SKM-1 (cell line): ENCODE results near the gene RGS14.

ENCODE experiments used
- DNase-seq: peaks from one replicate; lab custom pipeline; 2025; ENCODE audit not compliant: unreplicated experiment; lab: John Stamatoyannopoulos, UW

The RGS14 gene

DNA sequence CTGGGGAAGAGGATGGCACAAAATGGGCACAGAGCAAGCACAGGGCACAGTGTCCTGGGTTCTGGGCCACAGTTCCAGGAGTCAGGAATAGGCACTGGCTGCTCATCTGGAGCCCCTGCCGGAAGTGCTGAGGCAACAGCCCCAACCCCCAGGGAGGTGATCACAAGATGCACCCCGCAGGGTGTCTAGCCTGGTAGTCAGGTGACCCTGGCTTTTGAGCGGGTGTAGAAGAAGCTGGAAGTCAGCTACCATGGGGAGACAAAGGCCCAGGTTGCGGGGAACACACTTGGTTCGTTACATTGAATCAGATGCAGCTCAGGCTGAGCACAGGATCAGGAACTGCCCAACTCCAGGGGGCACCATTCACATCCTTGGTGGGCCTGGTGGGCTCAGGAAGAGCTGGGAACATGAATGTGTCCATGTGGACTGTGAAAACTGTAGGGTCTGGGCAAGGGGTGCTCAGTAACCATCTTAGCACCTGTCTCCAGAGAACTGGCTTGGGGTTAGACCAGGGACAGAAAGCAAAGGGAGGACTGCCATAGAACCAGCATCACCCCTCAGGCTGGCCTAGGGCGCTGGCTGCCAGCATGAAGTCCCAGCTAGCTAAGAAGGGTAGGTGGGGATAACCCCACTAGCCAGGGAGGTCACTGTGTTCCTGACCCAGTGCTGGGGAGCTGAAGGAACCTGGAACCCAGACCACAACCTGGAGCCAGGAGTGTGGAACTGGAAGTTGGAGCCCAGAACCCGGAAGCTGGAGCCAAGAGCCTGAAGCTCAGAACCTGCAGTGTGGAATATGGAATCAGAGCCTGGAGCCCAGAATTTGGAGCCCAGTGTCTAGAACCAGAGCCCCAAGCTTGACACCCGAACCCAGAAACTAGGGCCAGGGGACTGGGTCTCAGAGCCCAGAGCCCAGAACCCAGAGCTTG is 20.4 kb downstream of the RGS14 start:
- DNase-seq: no peak

DNA sequence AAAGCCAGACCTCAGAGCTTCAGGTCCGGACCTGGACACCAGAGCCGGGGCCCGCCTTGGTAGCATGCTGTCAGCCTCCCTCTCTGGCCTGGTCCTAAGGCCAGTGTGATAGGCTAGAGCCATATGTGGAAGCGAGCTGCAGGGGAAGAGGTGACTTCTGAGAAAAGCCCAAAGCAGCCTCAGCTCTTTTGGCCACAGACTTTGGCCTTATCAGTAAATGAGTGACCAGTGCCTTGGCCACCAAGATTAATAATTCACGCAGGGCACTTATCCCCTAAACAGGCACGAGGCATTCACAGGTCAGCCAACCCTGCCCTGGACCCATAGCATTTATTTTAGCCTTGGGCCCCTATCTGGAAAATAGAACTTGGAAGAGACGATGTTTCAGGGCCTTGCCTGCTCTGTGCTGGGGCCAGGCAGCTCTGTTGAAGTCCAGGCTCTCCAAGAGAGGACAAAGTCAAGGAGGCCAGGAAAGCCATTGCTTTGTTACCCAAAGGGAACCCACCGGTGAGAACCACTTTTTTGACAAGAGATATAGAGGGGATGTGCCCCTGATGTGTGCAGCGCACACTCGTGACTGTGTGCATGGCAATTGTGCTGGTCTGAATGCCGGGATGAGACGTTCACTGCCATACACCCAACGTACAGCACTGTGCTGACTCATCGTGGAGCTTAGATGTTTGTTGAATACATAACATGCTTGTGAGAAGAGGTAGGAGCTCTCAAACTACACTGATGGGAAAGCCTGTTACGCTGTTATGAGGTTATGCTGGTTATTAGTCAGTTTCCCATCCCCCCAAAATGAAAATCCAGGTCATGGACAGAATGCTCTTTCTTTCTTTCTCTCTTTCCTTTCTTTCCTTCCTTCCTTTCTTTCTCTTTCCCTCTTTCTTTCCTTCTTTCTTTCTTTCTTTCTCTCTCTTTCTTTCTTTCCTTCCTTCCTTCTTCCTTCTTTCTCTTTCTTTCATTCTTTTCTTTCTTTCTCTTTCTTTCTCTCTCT is 21.5 kb downstream of the RGS14 start:
- DNase-seq: no peak

DNA sequence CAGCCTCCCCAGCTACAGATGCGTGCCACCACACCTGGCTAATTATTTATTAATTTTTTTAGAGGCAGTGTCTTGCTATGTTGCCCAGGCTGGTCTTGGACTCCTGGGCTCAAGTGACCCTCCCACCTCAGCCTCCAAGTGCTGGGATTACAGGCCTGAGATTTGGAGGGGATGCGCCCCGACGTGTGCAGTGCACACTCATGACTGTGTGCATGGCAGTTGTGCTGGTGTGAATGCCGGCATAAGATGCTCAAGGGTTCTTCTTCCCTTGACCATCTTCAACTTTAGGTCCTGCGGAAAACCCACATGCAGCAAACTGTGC is 23.0 kb downstream of the RGS14 start:
- no peak for DNase-seq

DNA sequence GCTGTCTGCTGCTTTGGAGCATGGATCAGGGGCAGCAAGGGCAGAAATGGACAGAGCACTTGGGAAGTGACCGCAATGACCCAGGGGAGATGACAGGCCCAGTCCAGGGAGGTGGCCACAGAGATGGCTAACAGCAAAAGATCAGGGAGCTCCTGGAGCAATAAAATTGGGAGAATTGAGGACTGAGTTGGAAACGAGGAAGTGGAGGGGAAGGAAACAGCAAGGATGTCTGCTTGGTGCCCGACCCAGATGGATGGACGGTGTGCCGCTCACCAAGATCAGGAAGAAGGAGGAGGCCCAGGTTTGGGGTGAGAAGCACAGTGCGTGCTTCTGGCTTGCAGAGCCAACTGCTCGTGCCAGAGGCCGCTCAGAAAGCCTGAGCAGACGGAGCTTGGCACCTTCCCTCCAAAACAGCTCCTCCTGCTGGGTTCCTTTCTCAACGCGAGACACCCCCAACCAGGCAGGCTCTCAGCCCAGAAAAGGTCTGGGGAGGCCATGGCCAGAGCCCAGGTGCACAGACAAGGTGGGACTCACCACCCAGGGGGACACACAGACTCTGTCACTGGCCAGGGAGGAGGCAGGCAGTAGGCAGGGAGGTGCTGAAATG is 24.8 kb downstream of the RGS14 start:
- no peak for DNase-seq

DNA sequence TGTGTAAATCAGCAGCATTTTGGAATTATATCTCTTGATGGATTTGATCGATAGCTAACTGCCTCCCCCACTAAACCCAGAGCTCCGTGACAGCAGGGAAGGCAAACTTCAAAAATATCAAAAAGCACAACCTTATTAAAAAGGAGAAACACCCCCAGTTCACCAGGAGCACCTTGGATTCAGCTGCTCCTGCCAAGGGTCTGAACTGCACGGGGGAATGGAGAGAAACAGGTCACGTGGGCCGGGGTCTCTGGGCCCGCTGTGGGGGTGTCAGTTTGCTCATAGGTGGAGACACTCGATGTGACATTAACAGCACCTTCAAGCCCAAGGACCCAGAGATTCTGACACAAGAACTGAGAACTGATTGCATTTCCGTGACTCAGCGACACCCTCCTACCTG is 25.5 kb downstream of the RGS14 start:
- no peak for DNase-seq

DNA sequence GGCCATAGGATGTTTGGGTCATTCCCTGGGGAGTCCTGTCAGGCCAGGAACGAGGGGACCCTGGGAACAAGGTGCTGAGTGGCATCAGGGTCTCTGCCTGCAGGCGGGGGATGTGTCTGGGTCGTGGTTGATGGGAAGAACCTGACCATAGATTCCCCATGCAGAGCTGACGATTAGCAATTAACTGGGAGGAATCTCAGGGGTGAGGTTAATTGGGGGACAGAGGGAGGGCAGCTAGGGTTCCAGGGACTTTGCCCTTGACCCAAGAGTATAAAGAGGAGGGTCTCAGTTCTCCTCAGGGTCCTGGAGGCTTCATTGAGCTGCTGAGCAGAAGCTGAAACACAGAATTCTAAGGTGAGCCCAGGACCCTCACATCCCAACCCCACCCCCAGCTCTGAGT is 26.4 kb downstream of the RGS14 start, which contains the start of gene SLC34A1:
TSS of gene SLC34A1 (plus strand) at position 301 of the 400 bp plus-strand sequence. CDS start 1,308 bp downstream, outside the sequence.
- DNase-seq: no peak

DNA sequence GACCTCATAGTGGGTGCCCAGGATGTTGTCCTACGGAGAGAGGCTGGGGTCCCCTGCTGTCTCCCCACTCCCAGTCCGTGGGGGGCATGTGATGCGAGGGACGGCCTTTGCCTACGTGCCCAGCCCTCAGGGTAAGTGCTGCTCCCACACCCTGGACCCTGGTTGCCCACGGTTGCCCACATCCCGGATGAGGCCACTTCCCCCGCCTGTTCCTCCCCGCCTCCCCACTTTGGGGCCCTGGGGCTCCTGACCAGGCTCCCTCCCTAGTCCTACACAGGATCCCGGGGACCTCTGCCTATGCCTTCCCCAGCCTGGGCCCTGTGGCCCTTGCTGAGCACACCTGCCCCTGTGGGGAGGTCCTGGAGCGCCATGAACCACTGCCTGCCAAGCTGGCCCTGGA is 28.0 kb downstream of the RGS14 start:
- DNase-seq: no peak

DNA sequence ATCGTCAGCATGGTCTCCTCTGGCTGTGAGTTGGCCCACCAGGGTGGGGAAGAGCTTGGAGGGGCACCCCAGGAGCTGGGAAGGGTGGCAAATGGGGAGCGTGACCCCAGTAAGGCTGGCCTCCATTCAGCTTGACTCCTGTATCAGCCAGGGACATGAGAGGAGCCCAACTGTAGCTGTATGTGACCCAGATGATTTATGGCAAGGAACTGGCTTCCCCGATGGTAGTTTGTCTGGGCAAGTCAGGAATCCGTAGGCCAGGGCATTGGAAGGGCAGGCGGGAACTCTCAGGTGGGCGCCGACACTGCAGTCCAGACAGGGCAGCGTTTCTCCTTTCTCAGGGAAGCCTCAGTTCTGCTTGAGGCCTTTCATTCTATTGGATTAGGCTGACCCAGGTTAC is 28.8 kb downstream of the RGS14 start:
- no peak for DNase-seq

DNA sequence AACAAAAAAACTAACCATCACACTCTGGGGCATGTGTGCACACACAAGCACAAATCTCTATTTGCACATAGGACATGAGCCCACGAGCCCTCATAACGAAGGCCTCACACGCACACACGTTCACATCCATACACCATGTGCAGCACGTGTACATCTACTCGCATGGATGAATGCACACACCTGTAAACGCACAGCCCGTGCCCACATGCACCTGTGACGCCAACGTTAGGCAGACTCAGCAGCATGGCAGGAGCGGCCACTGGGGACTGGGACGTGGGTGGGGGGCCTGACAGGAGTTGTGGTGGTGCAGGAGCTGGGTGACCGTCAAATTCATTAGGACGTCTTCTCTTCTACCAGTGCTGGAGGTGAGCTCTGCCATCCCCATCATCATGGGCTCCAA is 29.7 kb downstream of the RGS14 start:
- DNase-seq: no peak

DNA sequence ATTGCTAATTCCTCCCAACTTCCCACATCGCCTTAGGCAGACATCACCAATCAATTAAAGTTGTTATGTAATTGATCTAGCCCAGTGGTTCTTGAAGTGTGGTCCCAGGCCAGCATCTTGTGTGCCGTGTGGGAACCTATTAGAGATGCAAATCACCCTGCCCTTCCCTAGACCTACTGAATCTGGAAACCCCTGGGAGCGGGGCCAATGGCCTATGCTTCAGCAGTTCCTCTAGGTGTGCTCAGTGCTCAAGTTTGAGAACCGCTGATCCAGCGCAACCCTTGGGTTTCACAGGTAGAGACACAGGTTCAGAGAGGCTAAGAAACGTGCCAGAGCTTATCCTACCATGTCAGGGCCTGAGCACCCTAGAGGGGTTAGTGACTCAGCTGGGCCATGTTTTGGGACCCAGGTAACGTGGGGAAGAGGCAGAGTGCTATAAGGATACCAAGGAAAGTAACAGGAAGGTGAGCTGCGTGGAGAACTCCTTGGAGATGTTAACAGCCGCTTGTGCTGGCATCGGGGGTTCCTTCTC is 30.9 kb downstream of the RGS14 start:
- no peak for DNase-seq

DNA sequence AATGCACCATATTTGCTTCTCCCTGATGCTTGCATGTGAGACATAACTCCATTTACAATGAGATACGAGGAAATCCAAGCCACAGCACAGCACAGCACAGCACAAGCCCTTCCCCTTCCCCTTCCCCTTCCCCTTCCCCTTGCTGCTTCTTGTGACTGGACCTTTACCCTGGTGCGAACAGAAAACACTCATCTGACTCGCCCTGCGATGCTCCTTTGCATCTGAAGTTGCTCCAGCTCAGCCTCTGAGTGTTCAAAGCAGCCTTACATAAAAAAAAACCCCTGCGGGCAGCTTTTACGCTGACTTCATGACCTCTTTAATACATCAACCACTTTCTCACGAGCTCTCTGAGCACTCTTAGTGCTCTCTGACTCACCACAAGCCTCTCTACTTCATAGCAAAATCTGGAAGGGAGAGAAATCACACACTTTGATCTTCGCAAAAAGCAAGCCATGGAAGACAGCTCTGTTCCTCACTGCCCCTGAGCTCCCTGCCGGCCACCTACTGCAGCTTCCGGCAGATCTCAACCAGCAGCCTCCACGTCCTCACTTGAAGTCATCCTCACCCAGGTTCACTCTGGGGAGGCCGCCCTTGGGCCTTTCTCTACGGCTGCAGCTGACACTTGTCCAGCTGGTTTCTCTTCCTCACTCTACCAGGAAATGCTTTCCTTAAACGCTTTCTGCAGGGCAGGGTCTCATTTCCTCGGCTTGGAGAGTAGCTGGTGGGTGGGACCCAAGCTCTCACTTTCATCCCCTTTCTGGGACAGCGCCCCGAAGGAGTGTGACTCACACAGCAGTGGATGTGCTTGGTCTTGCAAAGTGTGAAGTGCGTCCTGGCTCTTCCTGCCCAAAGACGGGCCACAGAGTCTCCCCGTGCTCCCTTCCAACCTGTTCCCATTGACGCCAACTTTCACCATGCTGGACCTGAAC is 31.8 kb downstream of the RGS14 start:
- no peak for DNase-seq

DNA sequence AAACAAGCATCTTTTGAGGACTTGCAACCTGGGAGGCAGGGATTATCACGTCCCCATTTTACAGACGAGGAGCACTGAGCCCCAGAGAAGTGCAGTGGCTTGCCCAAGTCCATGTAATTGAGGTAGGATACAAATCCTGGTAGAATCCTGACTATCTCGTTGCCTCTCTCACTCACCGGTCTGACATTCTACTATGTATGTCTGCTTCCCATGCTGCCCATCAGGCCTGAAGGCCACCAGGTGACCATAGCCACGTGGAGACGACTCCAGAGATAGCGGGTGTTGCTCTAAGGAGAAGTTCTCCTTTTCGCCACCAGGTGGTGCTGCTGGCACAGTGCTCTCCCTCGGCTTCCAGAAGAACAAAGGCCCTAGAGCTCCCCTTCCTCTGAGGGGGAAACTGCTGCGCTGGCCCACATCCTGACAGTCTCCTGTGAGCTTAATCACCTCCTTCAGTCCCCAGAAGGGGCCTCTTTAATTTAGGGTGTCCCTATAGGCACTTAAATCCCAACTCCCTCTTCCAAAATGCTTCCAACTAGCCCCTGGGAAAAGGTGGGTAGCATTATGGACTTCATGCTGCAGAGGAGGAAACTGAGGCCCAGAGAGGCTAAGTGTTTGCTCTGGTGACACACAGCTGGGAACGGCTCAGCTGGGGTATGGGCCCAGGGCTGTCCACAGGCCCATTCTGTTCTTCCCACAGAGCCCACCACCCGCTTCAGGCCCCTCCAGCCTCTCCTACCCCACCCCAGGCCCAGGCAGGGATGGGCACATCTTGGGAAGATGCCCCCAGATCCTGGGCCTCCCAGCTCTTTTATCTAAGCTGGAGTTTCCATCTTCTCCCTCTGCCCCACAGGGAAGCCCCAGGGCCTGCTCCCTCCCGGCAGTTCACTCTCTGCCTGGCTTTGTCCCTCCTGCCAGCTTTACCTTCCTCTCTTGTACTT is 32.9 kb downstream of the RGS14 start:
- peak; percentile 67 for DNase-seq

DNA sequence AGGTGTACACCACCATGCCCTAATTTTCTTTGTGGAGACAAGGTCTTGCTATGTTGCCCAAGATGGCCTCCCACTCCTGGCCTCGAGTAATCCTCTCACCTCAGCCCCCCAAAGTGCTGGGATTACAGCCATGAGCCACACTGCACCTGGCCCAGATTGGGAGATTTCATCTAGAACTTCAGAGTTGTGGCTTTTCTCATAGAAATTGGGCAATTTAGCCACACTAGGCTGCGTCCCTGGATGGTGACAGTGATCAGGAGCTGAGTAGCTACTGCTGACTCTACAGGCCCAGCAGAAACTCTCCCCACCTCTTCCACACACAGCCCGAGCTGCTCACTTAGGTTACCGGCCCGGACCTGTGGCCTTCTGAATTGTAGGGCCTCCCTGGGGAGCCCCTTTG is 35.0 kb downstream of the RGS14 start:
- DNase-seq: peak; percentile 20

DNA sequence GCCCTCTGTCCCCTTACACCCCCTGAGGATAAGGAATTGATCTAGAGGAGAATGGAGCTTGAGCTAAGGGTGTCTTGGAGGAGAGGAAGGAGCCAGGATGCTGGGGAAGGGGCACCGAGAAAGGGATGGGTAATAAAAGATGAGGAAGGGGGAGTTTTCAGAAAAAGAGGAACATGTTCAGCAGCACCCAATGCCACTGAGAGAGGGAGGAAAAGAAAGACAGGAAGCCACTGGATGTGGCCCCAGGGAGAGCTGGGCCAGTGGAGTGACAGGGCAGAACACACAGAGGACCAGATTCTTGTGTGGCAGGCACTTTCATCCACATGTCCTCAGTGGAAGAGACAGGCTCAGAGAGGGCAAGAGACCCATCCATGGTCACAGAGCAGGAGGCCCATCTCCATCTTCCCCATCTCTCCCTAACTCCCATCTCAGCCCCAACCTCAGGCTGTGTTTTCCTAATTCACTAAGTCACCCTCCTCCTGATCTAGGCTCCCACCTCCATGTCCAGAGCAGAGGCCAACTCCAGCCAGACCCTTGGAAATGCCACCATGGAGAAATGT is 35.6 kb downstream of the RGS14 start:
- peak; percentile 49 for DNase-seq

DNA sequence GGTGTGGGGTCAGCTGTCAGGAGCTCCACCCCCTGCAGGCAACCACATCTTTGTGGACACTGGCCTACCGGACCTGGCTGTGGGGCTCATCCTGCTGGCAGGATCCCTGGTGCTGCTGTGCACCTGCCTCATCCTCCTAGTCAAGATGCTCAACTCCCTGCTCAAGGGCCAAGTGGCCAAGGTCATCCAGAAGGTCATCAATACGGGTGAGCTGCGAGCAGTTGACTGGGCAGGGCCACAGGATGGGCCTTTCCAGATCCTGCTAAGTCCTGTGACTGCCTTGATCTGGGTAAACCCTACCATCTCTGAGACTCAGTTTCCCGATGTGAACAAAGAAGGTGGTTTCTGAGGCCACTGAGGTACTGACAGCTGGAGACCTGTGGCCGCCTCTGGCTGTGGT is 36.3 kb downstream of the RGS14 start:
- no peak for DNase-seq

DNA sequence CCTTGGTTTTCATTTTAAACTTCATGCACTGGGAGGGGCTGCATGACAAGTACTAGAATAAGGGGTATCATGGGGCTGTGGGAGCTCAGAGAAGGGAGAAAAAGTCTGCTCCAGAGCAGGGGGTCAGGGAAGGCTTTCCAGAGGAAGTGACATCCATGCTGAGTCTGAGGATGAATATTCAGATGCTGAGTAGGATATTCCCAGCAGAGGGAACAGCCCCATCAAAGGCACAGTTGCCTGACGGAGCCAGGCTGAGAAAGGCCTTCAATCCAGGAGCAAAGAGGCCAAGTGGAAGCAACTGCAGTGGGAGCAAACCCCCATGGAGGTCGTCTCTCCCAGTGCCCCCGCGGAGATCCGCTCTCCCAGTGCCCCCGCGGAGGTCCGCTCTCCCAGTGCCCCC is 38.4 kb downstream of the RGS14 start:
- no peak for DNase-seq

DNA sequence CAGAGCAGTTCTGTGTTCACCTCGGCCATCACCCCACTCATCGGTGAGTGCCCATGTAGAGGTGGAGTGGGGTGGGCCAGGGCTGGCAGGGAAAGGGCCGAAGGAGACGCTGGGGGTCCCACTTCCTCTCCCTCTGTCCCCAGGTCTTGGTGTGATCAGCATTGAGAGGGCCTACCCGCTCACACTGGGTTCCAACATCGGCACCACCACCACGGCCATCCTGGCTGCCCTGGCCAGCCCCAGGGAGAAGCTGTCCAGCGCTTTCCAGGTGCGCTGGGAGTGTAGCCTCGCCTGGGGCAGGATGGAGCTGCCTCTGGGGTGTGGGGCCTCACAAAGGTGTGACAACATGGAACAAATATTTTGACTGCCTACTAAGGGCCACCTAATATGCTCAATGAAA is 39.1 kb downstream of the RGS14 start:
- DNase-seq: no peak

DNA sequence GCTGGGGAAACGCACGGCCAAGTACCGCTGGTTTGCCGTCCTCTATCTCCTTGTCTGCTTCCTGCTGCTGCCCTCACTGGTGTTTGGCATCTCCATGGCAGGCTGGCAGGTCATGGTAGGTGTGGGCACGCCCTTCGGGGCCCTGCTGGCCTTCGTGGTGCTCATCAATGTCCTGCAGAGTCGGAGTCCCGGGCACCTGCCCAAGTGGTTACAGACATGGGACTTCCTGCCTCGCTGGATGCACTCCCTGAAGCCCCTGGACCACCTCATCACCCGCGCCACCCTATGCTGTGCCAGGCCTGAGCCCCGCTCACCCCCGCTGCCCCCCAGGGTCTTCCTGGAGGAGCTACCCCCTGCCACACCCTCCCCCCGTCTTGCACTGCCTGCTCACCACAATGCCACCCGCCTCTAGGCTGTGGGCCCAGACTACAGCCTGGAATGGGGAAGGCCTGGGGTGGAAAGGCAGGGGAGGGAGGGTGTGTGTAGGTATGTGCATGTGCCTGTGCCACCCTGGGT is 40.2 kb downstream of the RGS14 start:
- DNase-seq: no peak
